ENCODE results near the gene NPAT.
"Not testable (repeated sequence)": the region's sequence is repeated elsewhere in the genome, so short reads cannot be mapped to it uniquely, and the experiment has no call there.

The NPAT gene

GRCh38 chr11:108147150-108147549 is 75.3 kb downstream of the NPAT start:
- no peak for DNase-seq

- DNase-seq: no peak
Measured at GRCh38 chr11:108144615-108145014, 77.8 kb downstream of the NPAT start.

- DNase-seq: no peak
Measured at GRCh38 chr11:108142304-108142703, 80.1 kb downstream of the NPAT start.

GRCh38 chr11:108137212-108137611 is 85.2 kb downstream of the NPAT start:
- DNase-seq: no peak

GRCh38 chr11:108135845-108136544 is 86.4 kb downstream of the NPAT start:
- no peak for DNase-seq

GRCh38 chr11:108132993-108133538 is 89.4 kb downstream of the NPAT start:
- DNase-seq: not testable (repeated sequence)

GRCh38 chr11:108131993-108132392 is 90.4 kb downstream of the NPAT start:
- DNase-seq: no peak

- DNase-seq: no peak
Measured at GRCh38 chr11:108128772-108129171, 93.7 kb downstream of the NPAT start.

- DNase-seq: no peak
Measured at GRCh38 chr11:108125096-108125495, 97.3 kb downstream of the NPAT start.

- DNase-seq: no peak
Measured at GRCh38 chr11:108122166-108122628, 100.2 kb downstream of the NPAT start.

- DNase-seq: peak; percentile 93
Measured at GRCh38 chr11:108121274-108122155, 100.9 kb downstream of the NPAT start, which contains the start of gene ACAT1. ACAT1 (plus strand) TSS chr11:108121567; CDS start chr11:108121607, 40 bp downstream.

GRCh38 chr11:108120936-108121273 is 101.5 kb downstream of the NPAT start:
- not testable (repeated sequence) for DNase-seq

GRCh38 chr11:108117746-108118371 is 104.6 kb downstream of the NPAT start:
- peak; percentile 33 for DNase-seq

- DNase-seq: peak; percentile 91
Measured at GRCh38 chr11:108115500-108116140, 106.8 kb downstream of the NPAT start.

- no peak for DNase-seq
Measured at GRCh38 chr11:108112057-108112456, 110.4 kb downstream of the NPAT start.

GRCh38 chr11:108111126-108111525 is 111.3 kb downstream of the NPAT start:
- DNase-seq: no peak

All from NCI-H1105 (cell line).